HAP-1 (cell line): ENCODE data around the gene ZBTB45.
"Not testable (repeated sequence)": the region's sequence is repeated elsewhere in the genome, so short reads cannot be mapped to it uniquely, and the experiment has no call there.

ENCODE experiments used
- DNase-seq, 2 experiments: peaks; one replicate each; pipeline ENCODE4 v3.0.0-alpha.2; 2016 to 2020; ENCODE audit warnings: low spot score in 2 of 2
- H3K27me3 ChIP-seq: fragments of 250-450 bp; sonication (Bioruptor Pico); 2 replicates; pipeline ENCODE4 v1.5.1; 2020; ENCODE audit warnings: low read depth, mild to moderate bottlenecking, moderate library complexity
- H3K36me3 ChIP-seq: fragments of 250-450 bp; sonication (Bioruptor Pico); replicated peaks from 2 replicates; pipeline ENCODE4 v1.5.1; 2020; ENCODE audit warnings: mild to moderate bottlenecking
- H3K4me1 ChIP-seq: fragments of 250-450 bp; sonication (Bioruptor Pico); 2 replicates; pipeline ENCODE4 v1.5.1; 2020; ENCODE audit warnings: mild to moderate bottlenecking
- H3K4me3 ChIP-seq: fragments of 250-450 bp; sonication (Bioruptor Pico); 2 replicates; pipeline ENCODE4 v1.5.1; 2020; ENCODE audit warnings: mild to moderate bottlenecking, moderate library complexity
- H3K9me3 ChIP-seq: fragments of 250-450 bp; sonication (Bioruptor Pico); 2 replicates; pipeline ENCODE4 v1.5.1; 2020; ENCODE audit warnings: mild to moderate bottlenecking, moderate library complexity
- in situ Hi-C: fragments of 300-500 bp; cut with MboI; formaldehyde crosslinking; loops from 3 replicates; pipeline ENCODE4 v1.14.3; 2020; ENCODE audit warnings: low sequenced_read_pairs, inconsistent platforms, mixed read lengths

ZBTB45 gene

GRCh38 chr19:58549664-58550361 lies 30.2 kb upstream of the ZBTB45 start:
- H3K27me3 ChIP-seq: no peaks in the 10 kb centered on the region
- H3K4me1 ChIP-seq: peaks cover 13% of the 10 kb centered on the region
- DNase-seq: no peak
- peaks cover 77% of the 10 kb centered on the region for H3K36me3 ChIP-seq
- H3K4me3 ChIP-seq: no peak overlapping the region
- in situ Hi-C loops: no loop called here
- H3K9me3 ChIP-seq: no peaks in the 10 kb centered on the region

GRCh38 chr19:58548859-58549663 lies 29.5 kb upstream of the ZBTB45 start:
- H3K9me3 ChIP-seq: no peaks in the 10 kb centered on the region
- H3K27me3 ChIP-seq: no peaks in the 10 kb centered on the region
- H3K4me1 ChIP-seq: peaks cover 13% of the 10 kb centered on the region
- DNase-seq: no peak
- H3K4me3 ChIP-seq: no peak overlapping the region
- H3K36me3 ChIP-seq: peaks cover 77% of the 10 kb centered on the region
- in situ Hi-C loops: no loop called here

GRCh38 chr19:58547323-58548312 lies 28.0 kb upstream of the ZBTB45 start:
- no peaks in the 10 kb centered on the region for H3K9me3 ChIP-seq
- no peaks in the 10 kb centered on the region for H3K27me3 ChIP-seq
- H3K4me1 ChIP-seq: peaks cover 12% of the 10 kb centered on the region
- peaks cover 73% of the 10 kb centered on the region for H3K36me3 ChIP-seq
- in situ Hi-C loops: no loop called here
- H3K4me3 ChIP-seq: no peak overlapping the region
- DNase-seq: no peak

DNA sequence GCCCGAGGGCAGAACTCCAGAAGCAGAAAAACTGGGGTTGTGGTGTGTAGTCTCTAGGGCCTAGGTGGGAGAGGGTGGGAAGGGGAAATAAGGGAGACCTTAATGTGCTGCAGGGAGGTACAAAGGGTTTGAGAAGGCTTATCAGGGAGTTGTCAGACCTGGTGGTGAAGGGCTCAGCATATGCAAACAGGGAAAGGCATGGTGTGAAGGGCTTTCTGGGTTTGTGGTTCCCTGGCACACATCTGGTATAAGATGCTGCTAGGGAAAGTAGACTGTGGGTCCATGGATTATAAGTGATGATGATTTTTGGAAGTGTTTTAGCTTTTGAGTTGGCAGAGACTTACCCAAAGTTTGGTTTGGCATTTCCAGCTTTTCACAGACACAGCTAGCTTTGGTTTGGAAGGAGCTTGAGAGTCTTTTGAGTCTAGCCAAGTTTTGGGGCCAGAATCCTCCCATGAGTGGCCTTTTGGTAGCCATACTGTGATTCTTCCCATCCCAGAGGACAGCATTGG lies 26.5 kb upstream of the ZBTB45 start:
- Histone ChIP-seq H3K4me1 (peaks cover 12% of the 10 kb centered on the region), H3K36me3 (peaks cover 59% of the 10 kb centered on the region), H3K9me3 (no peaks in the 10 kb centered on the region), H3K27me3 (no peaks in the 10 kb centered on the region), H3K4me3 (peak overlapping the region; percentile 67)
- in situ Hi-C loops: no loop called here
- DNase-seq: peak in 1 of 2 experiments; percentile 8

DNA sequence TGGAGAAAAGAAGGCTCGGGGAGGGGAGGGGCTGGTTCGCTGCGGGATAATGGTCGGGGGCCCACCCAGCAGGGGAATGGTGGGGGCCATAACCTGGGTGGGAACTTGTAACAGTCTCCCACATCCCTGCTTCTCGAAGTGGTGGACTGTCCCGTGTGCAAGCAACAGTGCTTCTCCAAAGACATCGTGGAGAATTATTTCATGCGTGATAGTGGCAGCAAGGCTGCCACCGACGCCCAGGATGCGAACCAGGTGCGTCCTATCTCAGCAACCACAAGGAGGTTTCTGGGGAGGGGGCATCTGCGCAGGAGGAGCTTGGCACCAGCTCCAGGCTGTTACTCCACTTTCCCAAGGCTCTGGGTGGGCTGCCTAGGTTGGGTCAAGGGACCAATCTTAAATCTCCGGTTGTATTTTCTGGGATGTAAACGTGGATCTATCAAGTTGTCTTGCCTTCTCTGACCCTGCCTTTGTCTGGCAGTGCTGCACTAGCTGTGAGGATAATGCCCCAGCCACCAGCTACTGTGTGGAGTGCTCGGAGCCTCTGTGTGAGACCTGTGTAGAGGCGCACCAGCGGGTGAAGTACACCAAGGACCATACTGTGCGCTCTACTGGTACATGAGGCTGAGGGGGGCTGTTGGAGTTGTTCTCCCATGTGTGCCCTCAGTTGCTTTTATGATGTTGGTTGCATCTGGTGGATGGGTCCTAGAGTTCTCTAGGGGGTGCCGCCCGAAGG lies 25.8 kb upstream of the ZBTB45 start:
- Histone ChIP-seq H3K27me3 (no peaks in the 10 kb centered on the region), H3K9me3 (no peaks in the 10 kb centered on the region), H3K4me1 (peaks cover 12% of the 10 kb centered on the region), H3K4me3 (peak overlapping the region; percentile 67), H3K36me3 (peaks cover 52% of the 10 kb centered on the region)
- in situ Hi-C loops: no loop called here
- DNase-seq: peak in 1 of 2 experiments; percentile 30

DNA sequence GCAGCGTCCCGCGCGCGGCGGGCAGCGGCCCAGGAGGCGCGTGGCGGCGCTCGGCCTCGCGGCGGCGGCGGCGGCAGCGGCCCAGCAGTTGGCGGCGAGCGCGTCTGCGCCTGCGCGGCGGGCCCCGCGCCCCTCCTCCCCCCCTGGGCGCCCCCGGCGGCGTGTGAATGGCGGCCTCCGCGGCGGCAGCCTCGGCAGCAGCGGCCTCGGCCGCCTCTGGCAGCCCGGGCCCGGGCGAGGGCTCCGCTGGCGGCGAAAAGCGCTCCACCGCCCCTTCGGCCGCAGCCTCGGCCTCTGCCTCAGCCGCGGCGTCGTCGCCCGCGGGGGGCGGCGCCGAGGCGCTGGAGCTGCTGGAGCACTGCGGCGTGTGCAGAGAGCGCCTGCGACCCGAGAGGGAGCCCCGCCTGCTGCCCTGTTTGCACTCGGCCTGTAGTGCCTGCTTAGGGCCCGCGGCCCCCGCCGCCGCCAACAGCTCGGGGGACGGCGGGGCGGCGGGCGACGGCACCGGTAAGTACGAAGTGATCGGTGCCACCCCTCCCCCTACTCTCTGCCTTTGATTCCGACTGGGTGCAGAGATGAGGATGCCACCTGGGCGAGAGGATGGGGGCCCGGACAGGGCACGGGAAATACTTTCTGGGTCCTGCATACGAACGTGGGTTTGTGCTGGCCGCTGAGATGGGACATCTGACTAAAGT lies 25.1 kb upstream of the ZBTB45 start:
- H3K36me3 ChIP-seq: peaks cover 45% of the 10 kb centered on the region
- in situ Hi-C loops: no loop called here
- no peaks in the 10 kb centered on the region for H3K27me3 ChIP-seq
- DNase-seq: peak in 1 of 2 experiments; percentile 74
- peak overlapping the region; percentile 67 for H3K4me3 ChIP-seq
- peaks cover 12% of the 10 kb centered on the region for H3K4me1 ChIP-seq
- H3K9me3 ChIP-seq: no peaks in the 10 kb centered on the region

DNA sequence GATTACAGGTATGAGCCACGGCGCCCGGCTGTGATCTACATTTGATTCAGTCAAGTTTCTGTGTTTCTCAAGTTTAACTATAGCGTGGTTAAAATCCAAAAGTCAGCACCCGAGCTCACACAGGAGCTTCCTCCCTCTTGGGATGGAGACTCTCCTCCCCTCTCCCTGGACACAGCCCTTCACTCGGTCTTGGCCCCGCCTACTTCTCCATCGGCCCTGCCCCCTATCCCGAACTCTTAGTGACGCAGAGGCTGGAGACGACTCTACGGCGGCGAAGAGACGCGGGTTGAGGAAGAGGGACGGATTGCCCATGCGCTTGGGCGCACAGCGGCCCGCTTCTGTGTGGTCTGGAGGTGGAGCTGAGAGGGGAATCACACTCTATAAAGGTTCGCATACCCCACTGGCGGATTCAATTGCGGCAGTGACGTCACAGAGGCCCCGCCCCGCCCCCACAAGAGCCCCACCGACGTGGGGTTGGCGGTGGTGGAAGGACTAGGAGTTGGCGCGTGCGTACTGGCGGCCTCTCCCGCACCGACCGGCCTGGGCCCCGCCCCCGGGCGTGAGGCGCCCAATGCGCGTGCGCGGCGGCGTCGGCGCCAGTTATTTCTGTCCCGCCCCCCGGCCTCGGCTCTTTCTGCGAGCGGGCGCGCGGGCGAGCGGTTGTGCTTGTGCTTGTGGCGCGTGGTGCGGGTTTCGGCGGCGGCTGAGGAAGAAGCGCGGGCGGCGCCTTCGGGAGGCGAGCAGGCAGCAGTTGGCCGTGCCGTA lies 24.4 kb upstream of the ZBTB45 start, which contains the start of gene TRIM28:
TSS of gene TRIM28 (plus strand) at position 239 of the 765 bp plus-strand sequence. CDS start 694 bp downstream, outside the sequence.
- H3K4me1 ChIP-seq: peaks cover 12% of the 10 kb centered on the region
- H3K27me3 ChIP-seq: no peaks in the 10 kb centered on the region
- H3K36me3 ChIP-seq: peaks cover 38% of the 10 kb centered on the region
- in situ Hi-C loops: no loop called here
- H3K4me3 ChIP-seq: peak within 1 kb of the TSS; percentile 67
- no peaks in the 10 kb centered on the region for H3K9me3 ChIP-seq
- DNase-seq: peak; percentile 99 to 100

DNA sequence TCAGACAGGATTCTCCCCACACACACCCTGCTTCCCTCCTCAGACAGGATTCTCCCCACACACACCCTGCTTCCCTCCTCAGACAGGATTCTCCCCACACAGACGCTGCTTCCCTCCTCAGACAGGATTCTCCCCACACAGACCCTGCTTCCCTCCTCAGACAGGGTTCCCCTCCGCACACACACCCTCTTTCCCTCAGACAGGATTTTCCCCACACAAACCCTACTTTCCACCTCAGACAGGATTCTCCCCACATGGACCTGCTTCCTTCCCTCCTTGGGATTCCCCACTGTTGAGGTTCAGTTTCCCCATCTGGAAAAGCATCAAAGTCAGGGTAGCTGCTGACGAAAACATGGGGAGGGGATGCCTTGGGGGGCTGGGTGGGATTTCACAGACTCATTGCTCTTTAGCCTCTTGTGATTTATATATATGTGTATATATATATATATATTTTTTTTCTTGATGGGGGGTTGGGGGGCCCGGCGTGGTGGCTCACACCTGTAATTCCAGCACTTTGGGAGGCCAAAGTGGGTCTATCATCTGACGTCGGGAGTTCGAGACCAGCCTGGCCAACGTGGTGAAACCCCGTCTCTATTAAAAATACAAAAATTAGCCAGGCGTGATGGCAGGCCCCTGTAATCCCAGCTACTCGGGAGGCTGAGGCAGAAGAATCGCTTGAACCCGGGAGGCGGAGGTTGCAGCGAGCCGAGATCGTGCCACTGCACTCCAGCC lies 23.2 kb upstream of the ZBTB45 start:
- H3K4me1 ChIP-seq: peaks cover 12% of the 10 kb centered on the region
- H3K27me3 ChIP-seq, H3K9me3 ChIP-seq, in situ Hi-C loops, DNase-seq: not testable (repeated sequence)
- H3K4me3 ChIP-seq: peak overlapping the region; percentile 41
- H3K36me3 ChIP-seq: peaks cover 26% of the 10 kb centered on the region

DNA sequence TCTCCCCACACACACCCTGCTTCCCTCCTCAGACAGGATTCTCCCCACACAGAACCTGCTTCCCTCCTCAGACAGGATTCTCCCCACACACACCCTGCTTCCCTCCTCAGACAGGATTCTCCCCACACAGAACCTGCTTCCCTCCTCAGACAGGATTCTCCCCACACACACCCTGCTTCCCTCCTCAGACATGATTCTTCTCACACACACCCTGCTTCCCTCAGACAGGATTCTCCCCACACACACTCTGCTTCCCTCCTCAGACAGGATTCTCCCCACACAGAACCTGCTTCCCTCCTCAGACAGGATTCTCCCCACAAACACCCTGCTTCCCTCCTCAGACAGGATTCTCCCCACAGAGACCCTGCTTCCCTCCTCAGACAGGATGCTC lies 19.6 kb upstream of the ZBTB45 start:
- H3K4me1 ChIP-seq, DNase-seq, H3K4me3 ChIP-seq, H3K27me3 ChIP-seq, H3K9me3 ChIP-seq, in situ Hi-C loops, H3K36me3 ChIP-seq: not testable (repeated sequence)

DNA sequence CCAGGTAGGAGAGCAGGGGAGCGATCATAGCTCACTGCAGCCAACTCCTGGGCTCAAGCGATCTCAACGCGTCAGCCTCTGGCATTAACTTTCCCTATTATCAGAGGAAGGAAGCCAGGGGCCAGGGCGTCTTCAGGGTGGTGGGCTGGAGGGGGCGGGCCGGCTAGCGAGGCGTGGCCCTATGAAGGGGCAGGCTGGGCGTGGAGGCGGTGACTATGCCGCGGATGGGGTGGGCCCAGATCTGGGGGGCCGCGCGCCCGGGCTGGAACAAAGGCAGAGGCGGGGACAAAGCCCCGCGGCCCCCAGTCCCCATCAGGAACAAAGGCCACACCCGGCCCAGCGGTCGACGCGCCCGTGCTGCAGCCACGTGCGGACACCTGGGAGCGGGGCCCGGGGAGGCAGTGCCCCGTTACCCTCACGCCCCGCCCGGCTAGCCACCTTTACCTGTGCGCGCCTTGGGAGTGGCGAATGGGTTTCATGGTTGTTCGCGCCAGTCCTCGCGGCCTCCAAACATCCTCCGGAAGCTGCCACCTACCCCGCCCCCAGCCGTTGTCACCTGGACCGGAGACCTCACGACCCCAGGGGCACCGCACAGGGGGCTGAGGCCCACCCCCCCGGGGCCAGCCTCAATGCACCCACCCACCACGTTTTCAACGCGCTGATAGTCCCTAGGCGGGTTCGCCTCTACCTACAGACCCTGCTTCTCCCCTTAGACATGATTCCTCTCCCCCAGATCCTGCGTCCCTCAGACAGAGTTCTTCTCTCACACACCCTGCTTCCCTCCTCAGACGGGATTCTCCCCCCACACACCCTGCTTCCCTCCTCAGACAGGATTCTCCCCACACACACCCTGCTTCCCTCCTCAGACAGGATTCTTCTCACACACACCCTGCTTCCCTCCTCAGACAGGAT lies 18.9 kb upstream of the ZBTB45 start:
- Histone ChIP-seq H3K27me3 (peaks cover 5% of the 10 kb centered on the region), H3K36me3 (no peaks in the 10 kb centered on the region), H3K4me1 (peaks cover 4% of the 10 kb centered on the region), H3K9me3 (no peaks in the 10 kb centered on the region), H3K4me3 (no peak overlapping the region)
- in situ Hi-C loops: no loop called here
- peak in 1 of 2 experiments; percentile 58 for DNase-seq
